Epidermal melanocyte (primary cell): ENCODE results near the gene CA10.

Experiments
- DNase-seq: peaks from one replicate; pipeline ENCODE4 v3.0.0; 2011; ENCODE audit warnings: low spot score; ENCODE audit not compliant: insufficient read length

CA10 gene

DNA sequence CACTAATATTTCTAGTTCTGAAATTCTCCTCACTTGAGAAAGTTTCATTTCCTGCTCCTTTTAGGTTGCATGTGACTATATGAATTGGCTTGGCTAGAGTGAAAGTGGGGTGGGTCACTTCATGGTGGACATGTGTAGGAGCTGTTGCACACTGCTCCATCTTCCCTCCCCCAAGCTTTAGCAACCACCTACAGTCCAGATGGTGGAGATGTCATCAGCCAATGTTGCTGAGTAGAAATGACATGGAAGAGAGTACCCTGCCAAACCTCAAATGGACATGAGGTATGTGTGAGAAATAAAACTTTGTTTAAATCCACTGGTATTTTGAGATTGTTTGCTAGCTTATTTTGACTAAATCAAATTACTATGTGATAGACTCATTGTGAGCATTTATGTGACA, 281.5 kb downstream of the CA10 start:
- no peak for DNase-seq

DNA sequence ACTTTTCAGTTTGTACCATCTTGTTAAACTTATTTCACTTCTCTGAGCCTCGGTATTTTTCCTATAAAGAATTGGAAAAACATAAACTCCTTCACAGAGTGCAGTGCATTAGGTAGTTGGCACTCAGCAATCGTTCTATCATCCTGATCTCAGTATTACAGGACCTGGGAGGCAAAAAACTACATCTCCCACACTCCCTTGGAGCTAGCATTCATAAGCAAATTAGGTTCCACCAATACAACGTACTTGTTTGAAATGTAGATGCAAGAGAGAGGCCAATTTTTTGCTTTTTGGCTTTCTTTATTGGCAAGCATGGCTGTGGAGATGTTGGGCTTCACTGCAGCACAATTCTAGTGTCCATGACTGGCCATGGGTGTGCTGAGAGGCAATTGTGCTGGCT, 285.2 kb downstream of the CA10 start:
- DNase-seq = no peak

DNA sequence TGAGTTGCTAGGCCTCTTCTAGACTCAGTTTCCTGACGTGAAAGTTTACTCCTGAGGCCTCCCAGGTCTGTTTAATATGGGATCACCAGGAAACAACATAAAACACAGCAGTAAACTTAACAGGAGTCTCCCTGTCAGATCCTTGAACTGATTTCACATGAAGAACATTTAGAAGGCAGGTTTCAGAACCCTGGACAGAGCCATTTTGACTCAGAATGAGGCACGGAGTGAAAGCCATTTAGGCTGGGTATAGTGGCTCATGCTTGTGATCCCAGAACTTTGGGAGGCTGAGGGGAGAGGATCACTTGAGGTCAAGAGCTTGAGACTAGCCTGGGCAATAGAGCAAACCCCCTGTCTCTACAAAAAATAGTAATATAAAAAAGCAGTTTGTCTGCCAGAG, 289.1 kb downstream of the CA10 start:
- DNase-seq = no peak

DNA sequence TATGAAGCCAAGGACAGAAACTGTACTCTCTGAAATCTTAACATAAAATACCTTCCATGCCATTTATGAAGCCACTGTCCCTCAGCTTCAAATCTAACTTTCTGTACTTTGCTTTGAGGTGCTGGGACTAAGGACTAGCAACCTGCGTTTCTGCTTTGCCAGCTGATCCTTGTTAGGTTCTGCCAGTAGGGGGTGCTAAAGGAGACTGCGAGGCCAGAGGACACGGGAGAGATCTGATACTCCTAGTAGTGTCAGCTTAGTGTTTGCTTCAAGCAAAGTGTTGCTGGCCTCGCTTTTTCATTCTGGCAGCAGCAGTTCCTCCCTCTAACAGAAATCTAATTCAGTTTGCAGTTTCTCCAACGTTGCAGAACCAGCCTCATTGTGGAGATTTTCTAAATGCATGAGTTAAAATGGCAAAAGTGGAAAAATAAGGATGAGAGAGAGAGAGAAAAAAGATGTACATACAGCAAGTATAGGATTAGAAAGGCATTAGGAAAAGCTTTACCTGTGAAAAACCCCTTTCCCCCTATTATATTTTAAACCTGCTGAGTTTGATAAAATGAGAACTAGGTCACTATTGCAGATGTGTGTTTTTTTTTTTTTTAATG, 297.5 kb downstream of the CA10 start:
- DNase-seq = no peak

DNA sequence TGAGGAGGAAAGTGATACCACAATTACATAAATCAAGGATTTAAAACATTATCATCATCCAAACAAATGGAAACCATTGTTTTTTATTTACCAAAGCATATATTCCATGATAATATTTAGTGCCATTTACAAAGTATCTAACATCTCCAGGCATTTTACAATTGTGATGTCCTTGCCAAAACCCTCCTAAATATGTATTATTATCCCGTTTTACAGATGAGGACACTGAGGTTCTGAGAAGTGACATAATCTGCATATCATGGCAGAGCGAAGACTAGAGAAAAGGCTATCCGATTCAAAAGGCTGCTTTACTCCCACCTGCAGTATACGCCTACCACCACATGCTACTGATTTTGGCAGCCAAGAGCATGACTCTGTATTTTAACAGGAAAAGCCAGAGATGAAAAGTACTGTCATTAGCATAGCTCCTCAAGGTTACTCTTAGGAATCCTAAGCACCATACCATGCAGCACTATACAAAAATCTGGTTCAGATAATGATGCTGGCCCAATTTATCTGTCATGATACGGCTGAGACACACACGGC, 301.4 kb downstream of the CA10 start:
- DNase-seq = no peak

DNA sequence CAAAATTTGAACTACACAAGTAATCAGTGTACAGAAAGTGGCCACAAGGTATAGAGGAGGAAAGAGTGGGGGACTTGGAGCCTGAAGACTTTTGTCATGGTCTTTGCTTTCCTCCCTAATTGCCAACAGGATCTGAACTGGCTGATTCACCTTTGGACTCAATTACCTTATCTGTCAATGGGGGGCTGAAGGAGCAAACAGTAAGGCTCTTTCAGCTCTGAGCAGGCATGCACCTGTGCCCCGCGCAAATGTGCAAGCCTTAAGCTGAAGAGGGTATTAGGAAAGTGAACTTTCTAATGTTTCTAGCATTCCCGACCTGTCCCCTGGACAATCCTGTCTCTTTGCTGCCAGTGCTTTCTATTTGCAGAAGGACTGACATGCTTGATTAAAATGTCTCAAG, 302.7 kb downstream of the CA10 start:
- DNase-seq = no peak

DNA sequence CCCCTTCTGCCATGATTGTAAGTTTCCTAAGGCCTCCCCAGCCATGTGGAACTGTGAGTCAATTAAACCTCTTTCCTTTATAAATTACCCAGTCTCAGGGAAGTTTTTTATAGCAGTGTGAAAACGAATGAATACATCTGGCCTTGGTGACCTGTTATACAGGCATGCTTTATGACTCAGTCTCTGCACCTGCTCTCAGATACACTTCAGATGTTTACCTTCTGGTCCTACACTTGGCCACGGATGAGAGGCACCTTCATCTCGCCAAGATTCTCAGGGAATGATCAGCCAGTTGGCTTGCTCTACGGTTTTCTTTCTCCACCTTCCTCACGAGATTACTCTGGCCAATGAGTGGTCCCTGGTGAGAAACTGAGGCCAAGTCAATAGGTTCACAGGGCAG, 304.7 kb downstream of the CA10 start:
- no peak for DNase-seq

GRCh38 chr17:51852603-51853002, 305.9 kb downstream of the CA10 start:
- DNase-seq = no peak

GRCh38 chr17:51850201-51850600, 308.3 kb downstream of the CA10 start:
- DNase-seq = no peak

DNA sequence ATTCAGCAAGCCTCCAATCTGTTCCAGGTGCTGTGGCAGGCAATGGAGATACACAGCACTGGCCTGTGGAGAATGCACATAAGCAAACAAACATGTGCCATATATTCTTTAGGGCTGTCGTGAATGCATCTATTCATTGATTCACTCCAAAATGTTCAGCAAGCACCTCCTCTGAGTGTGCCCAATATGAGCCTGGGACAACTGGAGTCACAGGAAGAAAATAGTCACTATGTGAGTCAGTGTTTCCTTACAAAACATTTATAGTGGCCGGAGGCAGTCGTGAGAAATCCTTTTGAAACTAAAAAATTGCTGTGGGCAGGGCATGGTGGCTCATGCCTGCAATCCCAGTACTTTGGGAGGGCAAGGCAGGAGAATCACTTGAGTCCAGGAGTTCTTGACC, 310.1 kb downstream of the CA10 start:
- DNase-seq = no peak

- no peak for DNase-seq
Measured at GRCh38 chr17:51846566-51846965, 311.9 kb downstream of the CA10 start.

- DNase-seq = no peak
Measured at GRCh38 chr17:51845776-51846175, 312.7 kb downstream of the CA10 start.

GRCh38 chr17:51842763-51843162, 315.8 kb downstream of the CA10 start:
- DNase-seq = no peak

- DNase-seq = no peak
Measured at GRCh38 chr17:51841669-51842068, 316.8 kb downstream of the CA10 start.

DNA sequence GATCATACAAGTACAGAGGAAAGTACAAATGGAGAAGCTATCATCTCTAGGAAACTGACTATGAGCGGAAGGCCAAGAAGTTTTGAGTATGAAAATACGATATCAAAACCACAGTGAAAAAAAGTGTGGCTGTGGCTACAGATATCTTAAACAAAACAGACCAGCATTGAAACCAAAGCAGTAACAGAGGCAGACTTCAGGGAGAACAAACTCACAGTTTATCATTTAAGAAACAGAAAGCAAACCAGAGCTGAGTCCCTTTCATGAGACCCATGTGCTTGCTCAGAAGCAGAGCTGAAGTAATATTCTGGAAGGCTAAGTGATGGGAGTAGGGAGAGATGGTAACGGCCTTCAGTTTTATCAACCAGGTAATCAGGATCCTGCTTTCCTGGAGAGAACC, 317.8 kb downstream of the CA10 start:
- DNase-seq = no peak

- DNase-seq = no peak
Measured at GRCh38 chr17:51833620-51834019, 324.9 kb downstream of the CA10 start.

- DNase-seq = no peak
Measured at GRCh38 chr17:51833045-51833444, 325.5 kb downstream of the CA10 start.

GRCh38 chr17:51830886-51831285, 327.6 kb downstream of the CA10 start:
- DNase-seq = no peak

DNA sequence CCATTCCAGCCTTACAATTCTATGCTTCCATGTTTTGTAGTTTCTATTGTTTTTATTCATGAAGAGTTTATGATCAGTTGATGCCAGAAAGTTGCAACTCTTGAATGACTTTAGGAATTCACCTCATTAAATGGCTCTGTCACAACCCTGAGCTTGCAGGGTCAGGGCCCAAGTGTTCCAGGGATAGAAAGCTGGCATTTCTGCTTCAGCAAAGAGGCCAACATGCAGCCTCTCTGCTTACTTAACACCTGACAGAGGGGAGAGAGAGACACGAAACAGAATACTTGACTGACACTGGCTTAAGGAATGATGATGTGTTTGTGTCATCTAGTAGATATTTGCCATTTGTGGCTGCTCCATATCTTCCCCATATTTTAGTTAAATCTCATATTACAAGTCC, 328.1 kb downstream of the CA10 start:
- no peak for DNase-seq

GRCh38 chr17:51828901-51829300, 329.6 kb downstream of the CA10 start:
- DNase-seq = no peak

GRCh38 chr17:51827140-51827539, 331.4 kb downstream of the CA10 start:
- DNase-seq = no peak

DNA sequence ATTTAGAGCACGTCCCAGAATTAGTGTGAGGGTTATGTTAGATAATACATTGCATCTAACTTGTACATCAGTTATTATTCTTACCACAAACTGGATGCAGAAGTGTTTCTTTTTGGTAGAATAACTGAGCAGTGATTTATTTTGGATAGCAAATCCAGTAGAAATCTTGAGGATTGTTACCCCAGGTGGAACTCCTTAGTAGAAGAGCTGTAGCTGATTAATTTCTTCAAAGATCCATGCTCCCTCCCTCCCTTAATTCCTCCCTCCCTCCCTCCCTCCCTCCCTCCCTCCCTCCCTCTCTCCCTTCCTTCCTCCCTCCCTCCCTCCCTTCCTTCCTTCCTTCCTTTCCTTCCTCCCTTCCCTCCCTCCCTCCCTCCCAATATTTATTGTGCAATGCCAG, 337.7 kb downstream of the CA10 start:
- DNase-seq = no peak

- no peak for DNase-seq
Measured at GRCh38 chr17:51820252-51820651, 338.3 kb downstream of the CA10 start.
